ENCODE measurements around the gene BICRA. TPM values are rescaled to one million over a fixed set of nuclear protein-coding genes. Genes with fewer than 3 reads are reported as not detected.

BICRA gene
- total RNA-seq, 1 donor from 2014 or later: 18.3 TPM

GRCh38 chr19:47657719-47658118 lies 48.8 kb downstream of the BICRA start:
- Histone ChIP-seq H3K9me3 (no peaks in the 10 kb centered on the region), H3K27ac (no peak overlapping the region), H3K27me3 (ENCODE audit: low read depth) (no peaks in the 10 kb centered on the region), H3K4me1 (peaks cover 15% of the 10 kb centered on the region), H3K36me3 (peaks cover 11% of the 10 kb centered on the region), H3K4me3 (no peak overlapping the region)
- intact Hi-C loops (cut with DNase I): no loop called here
- ATAC-seq (no peak), DNase-seq (no peak)
- TF ChIP-seq, protein P1, sequence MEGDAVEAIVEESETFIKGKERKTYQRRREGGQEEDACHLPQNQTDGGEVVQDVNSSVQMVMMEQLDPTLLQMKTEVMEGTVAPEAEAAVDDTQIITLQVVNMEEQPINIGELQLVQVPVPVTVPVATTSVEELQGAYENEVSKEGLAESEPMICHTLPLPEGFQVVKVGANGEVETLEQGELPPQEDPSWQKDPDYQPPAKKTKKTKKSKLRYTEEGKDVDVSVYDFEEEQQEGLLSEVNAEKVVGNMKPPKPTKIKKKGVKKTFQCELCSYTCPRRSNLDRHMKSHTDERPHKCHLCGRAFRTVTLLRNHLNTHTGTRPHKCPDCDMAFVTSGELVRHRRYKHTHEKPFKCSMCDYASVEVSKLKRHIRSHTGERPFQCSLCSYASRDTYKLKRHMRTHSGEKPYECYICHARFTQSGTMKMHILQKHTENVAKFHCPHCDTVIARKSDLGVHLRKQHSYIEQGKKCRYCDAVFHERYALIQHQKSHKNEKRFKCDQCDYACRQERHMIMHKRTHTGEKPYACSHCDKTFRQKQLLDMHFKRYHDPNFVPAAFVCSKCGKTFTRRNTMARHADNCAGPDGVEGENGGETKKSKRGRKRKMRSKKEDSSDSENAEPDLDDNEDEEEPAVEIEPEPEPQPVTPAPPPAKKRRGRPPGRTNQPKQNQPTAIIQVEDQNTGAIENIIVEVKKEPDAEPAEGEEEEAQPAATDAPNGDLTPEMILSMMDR (IDR thresholded peaks at IDR 0.05): no peak

GRCh38 chr19:47658431-47659348 lies 49.8 kb downstream of the BICRA start:
- Histone ChIP-seq H3K36me3 (peaks cover 3% of the 10 kb centered on the region), H3K27ac (no peak overlapping the region), H3K27me3 (ENCODE audit: low read depth) (no peaks in the 10 kb centered on the region), H3K4me3 (no peak overlapping the region), H3K9me3 (no peaks in the 10 kb centered on the region), H3K4me1 (peaks cover 25% of the 10 kb centered on the region)
- ATAC-seq (no peak), DNase-seq (peak; percentile 30)
- TF ChIP-seq, protein P1 (IDR thresholded peaks at IDR 0.05): no peak
- intact Hi-C loops (cut with DNase I): no loop called here

DNA sequence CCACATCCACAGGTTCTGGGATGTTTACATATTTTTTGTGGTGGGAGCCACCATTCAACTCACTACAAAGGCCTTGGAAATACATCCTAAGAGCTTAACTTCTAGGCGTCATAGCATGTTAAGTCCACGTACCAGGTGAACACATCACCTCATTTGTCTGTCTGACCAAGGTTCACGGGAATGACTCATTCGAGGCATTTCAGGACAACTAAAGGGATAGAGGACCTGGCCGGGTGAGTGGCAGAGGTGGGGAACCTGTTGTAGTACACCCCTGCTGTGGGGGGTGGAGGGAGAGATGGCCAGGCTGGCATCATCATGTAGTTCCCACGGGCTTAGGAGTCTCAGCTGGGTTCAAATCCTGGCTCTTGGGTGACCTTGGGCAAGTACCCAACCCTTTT lies 51.5 kb downstream of the BICRA start:
- H3K4me1 ChIP-seq: peaks cover 42% of the 10 kb centered on the region
- H3K9me3 ChIP-seq: no peaks in the 10 kb centered on the region
- no peak overlapping the region for H3K4me3 ChIP-seq
- ATAC-seq: no peak
- H3K27me3 ChIP-seq (ENCODE audit: low read depth): no peaks in the 10 kb centered on the region
- no peaks in the 10 kb centered on the region for H3K36me3 ChIP-seq
- intact Hi-C loops (cut with DNase I): no loop called here
- DNase-seq: peak; percentile 12
- TF ChIP-seq, protein P1 (IDR thresholded peaks at IDR 0.05): no peak
- no peak overlapping the region for H3K27ac ChIP-seq

GRCh38 chr19:47661161-47661560 lies 52.2 kb downstream of the BICRA start:
- no peak for DNase-seq
- intact Hi-C loops (cut with DNase I): no loop called here

GRCh38 chr19:47661611-47662010 lies 52.7 kb downstream of the BICRA start:
- Histone ChIP-seq H3K4me1 (peaks cover 54% of the 10 kb centered on the region), H3K27ac (no peak overlapping the region), H3K4me3 (no peak overlapping the region), H3K9me3 (no peaks in the 10 kb centered on the region), H3K27me3 (ENCODE audit: low read depth) (no peaks in the 10 kb centered on the region), H3K36me3 (no peaks in the 10 kb centered on the region)
- ATAC-seq: no peak
- TF ChIP-seq, protein P1 (IDR thresholded peaks at IDR 0.05): no peak
- DNase-seq: no peak
- intact Hi-C loops (cut with DNase I): no loop called here

More at GRCh38 chr19:47661161-47661560, 52.2 kb downstream of the BICRA start:
- Histone ChIP-seq H3K27me3 (ENCODE audit: low read depth) (no peaks in the 10 kb centered on the region), H3K36me3 (no peaks in the 10 kb centered on the region), H3K4me3 (no peak overlapping the region), H3K9me3 (no peaks in the 10 kb centered on the region), H3K4me1 (peaks cover 50% of the 10 kb centered on the region), H3K27ac (no peak overlapping the region)
- TF ChIP-seq, protein P1 (IDR thresholded peaks at IDR 0.05): no peak
- no peak for ATAC-seq

Data from lower lobe of right lung (tissue), 2 donors.